Liver (tissue), 3 donors: ENCODE measurements around the gene CYTH2.

ENCODE experiments used
- HNF4G ChIP-seq: IDR thresholded peaks from 2 replicates; pipeline ENCODE4 v1.6.1; 2016; ENCODE audit warnings: antibody characterized with exemption
- TF ChIP-seq, protein P1 (sequence below): fragments of 150-350 bp; IDR thresholded peaks from 2 replicates; pipeline ENCODE4 v1.5.1; 2017; ENCODE audit warnings: improper control_type of control experiment, low read depth, low read length; ENCODE audit not compliant: missing input control
- TF ChIP-seq, protein P2 (sequence below): IDR thresholded peaks from 2 replicates; pipeline ENCODE4 v1.6.1; 2016; ENCODE audit warnings: antibody characterized with exemption, mild to moderate bottlenecking
- TF ChIP-seq, protein P3 (sequence below): IDR thresholded peaks from 2 replicates; pipeline ENCODE4 v1.6.1; 2016; ENCODE audit warnings: antibody characterized with exemption
- donor health status: healthy.
- donor health status: healthy.

- TF ChIP-seq, protein P1, sequence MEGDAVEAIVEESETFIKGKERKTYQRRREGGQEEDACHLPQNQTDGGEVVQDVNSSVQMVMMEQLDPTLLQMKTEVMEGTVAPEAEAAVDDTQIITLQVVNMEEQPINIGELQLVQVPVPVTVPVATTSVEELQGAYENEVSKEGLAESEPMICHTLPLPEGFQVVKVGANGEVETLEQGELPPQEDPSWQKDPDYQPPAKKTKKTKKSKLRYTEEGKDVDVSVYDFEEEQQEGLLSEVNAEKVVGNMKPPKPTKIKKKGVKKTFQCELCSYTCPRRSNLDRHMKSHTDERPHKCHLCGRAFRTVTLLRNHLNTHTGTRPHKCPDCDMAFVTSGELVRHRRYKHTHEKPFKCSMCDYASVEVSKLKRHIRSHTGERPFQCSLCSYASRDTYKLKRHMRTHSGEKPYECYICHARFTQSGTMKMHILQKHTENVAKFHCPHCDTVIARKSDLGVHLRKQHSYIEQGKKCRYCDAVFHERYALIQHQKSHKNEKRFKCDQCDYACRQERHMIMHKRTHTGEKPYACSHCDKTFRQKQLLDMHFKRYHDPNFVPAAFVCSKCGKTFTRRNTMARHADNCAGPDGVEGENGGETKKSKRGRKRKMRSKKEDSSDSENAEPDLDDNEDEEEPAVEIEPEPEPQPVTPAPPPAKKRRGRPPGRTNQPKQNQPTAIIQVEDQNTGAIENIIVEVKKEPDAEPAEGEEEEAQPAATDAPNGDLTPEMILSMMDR, result no peak
- TF ChIP-seq, protein P2, sequence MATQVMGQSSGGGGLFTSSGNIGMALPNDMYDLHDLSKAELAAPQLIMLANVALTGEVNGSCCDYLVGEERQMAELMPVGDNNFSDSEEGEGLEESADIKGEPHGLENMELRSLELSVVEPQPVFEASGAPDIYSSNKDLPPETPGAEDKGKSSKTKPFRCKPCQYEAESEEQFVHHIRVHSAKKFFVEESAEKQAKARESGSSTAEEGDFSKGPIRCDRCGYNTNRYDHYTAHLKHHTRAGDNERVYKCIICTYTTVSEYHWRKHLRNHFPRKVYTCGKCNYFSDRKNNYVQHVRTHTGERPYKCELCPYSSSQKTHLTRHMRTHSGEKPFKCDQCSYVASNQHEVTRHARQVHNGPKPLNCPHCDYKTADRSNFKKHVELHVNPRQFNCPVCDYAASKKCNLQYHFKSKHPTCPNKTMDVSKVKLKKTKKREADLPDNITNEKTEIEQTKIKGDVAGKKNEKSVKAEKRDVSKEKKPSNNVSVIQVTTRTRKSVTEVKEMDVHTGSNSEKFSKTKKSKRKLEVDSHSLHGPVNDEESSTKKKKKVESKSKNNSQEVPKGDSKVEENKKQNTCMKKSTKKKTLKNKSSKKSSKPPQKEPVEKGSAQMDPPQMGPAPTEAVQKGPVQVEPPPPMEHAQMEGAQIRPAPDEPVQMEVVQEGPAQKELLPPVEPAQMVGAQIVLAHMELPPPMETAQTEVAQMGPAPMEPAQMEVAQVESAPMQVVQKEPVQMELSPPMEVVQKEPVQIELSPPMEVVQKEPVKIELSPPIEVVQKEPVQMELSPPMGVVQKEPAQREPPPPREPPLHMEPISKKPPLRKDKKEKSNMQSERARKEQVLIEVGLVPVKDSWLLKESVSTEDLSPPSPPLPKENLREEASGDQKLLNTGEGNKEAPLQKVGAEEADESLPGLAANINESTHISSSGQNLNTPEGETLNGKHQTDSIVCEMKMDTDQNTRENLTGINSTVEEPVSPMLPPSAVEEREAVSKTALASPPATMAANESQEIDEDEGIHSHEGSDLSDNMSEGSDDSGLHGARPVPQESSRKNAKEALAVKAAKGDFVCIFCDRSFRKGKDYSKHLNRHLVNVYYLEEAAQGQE, result no peak
- TF ChIP-seq, protein P3, sequence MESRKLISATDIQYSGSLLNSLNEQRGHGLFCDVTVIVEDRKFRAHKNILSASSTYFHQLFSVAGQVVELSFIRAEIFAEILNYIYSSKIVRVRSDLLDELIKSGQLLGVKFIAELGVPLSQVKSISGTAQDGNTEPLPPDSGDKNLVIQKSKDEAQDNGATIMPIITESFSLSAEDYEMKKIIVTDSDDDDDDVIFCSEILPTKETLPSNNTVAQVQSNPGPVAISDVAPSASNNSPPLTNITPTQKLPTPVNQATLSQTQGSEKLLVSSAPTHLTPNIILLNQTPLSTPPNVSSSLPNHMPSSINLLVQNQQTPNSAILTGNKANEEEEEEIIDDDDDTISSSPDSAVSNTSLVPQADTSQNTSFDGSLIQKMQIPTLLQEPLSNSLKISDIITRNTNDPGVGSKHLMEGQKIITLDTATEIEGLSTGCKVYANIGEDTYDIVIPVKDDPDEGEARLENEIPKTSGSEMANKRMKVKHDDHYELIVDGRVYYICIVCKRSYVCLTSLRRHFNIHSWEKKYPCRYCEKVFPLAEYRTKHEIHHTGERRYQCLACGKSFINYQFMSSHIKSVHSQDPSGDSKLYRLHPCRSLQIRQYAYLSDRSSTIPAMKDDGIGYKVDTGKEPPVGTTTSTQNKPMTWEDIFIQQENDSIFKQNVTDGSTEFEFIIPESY, result no peak
- TF ChIP-seq HNF4G, result no peak
Measured at GRCh38 chr19:48450863-48451262, 18.3 kb upstream of the CYTH2 start.
